Measurements from ENCODE around the gene FEN1.

- TF ChIP-seq CTCF (conservative IDR thresholded peaks at IDR 0.05 in 1 of 2, IDR thresholded peaks at IDR 0.05 in 1 of 2; ENCODE audit: extremely low read depth in 1 of 2, insufficient read depth in 1 of 2, low read depth in 1 of 2, low read length in 2 of 2) (no peak), EZH2 (IDR thresholded peaks at IDR 0.05; ENCODE audit: borderline replicate concordance, low read length) (no peak)
Observed at GRCh38 chr11:61780581-61781162, 12.0 kb upstream of the FEN1 start.

All from mammary epithelial cell (primary cell).